Keratinocyte (primary cell): ENCODE measurements around the gene DEXI. TPM values are rescaled to one million over a fixed set of nuclear protein-coding genes. Genes with fewer than 3 reads are reported as not detected.

Experiments
- DNase-seq: peaks from one replicate; pipeline ENCODE4 v3.0.0-alpha.2; 2011; ENCODE audit warnings: low read depth, missing footprints, low spot score
- FAIRE-seq: peaks from 2 replicates; lab custom pipeline; 2011; peaks lifted over from hg19 to GRCh38; lab: Jason Lieb, UNC
- H2AFZ ChIP-seq: 2 replicates; pipeline ENCODE4 v1.6.0; 2012; ENCODE audit warnings: low read length, control low read depth, inconsistent platforms; ENCODE audit not compliant: control insufficient read depth
- H3K27ac ChIP-seq: 2 replicates; pipeline ENCODE4 v1.5.1; 2011; ENCODE audit warnings: low read length; ENCODE audit not compliant: control insufficient read depth, insufficient read depth
- H3K27me3 ChIP-seq: 3 replicates; pipeline ENCODE4 v1.6.0; 2011; ENCODE audit warnings: low read length; ENCODE audit not compliant: control insufficient read depth, insufficient read depth; ENCODE audit errors: extremely low read depth
- H3K36me3 ChIP-seq, 2 experiments: 2 replicates in 1 of 2; 3 replicates in 1 of 2; pipeline ENCODE4 v1.5.1; 2011; ENCODE audit warnings: low read length in 2 of 2, mild to moderate bottlenecking in 1 of 2; ENCODE audit not compliant: control insufficient read depth in 2 of 2, insufficient read depth in 2 of 2; ENCODE audit errors: extremely low read depth in 1 of 2
- H3K4me1 ChIP-seq: 3 replicates; pipeline ENCODE4 v1.5.1; 2011; ENCODE audit warnings: low read length; ENCODE audit not compliant: control insufficient read depth, insufficient read depth; ENCODE audit errors: extremely low read depth
- H3K4me2 ChIP-seq: 3 replicates; pipeline ENCODE4 v1.6.0; 2011; ENCODE audit warnings: low read depth, low read length; ENCODE audit not compliant: control insufficient read depth, insufficient read depth; ENCODE audit errors: extremely low read depth
- H3K4me3 ChIP-seq, 3 experiments: fragments of 200-600 bp in 1 of 3; sonication (generic) in 1 of 3; 2 replicates in 2 of 3; 3 replicates in 1 of 3; pipeline ENCODE4 v1.5.1; 2011 to 2016; ENCODE audit warnings: low read length in 3 of 3, mild to moderate bottlenecking in 3 of 3, control low read depth in 2 of 3, inconsistent platforms in 1 of 3, low read depth in 1 of 3, mixed read lengths in 1 of 3, mixed run types in 1 of 3, moderate library complexity in 1 of 3; ENCODE audit not compliant: control insufficient read depth in 2 of 3, insufficient read depth in 2 of 3; ENCODE audit errors: extremely low read depth in 1 of 3
- H3K79me2 ChIP-seq: 2 replicates; pipeline ENCODE4 v1.6.0; 2012; ENCODE audit warnings: low read length; ENCODE audit not compliant: control insufficient read depth, insufficient read depth
- H3K9ac ChIP-seq: 3 replicates; pipeline ENCODE4 v1.6.0; 2011; ENCODE audit warnings: low read length; ENCODE audit not compliant: control insufficient read depth, insufficient read depth; ENCODE audit errors: extremely low read depth
- H3K9me1 ChIP-seq: 3 replicates; pipeline ENCODE4 v1.6.0; 2011; ENCODE audit warnings: low read length; ENCODE audit not compliant: control insufficient read depth, insufficient read depth; ENCODE audit errors: extremely low read depth
- H3K9me3 ChIP-seq: 2 replicates; pipeline ENCODE4 v1.5.1; 2012; ENCODE audit warnings: low read depth, low read length; ENCODE audit not compliant: control insufficient read depth
- H4K20me1 ChIP-seq: 3 replicates; pipeline ENCODE4 v1.6.0; 2011; ENCODE audit warnings: low read length; ENCODE audit not compliant: control insufficient read depth, insufficient read depth; ENCODE audit errors: extremely low read depth
- CTCF ChIP-seq, 3 experiments: IDR thresholded peaks in 1 of 3; conservative IDR thresholded peaks in 1 of 3; optimal IDR thresholded peaks in 1 of 3; 2 replicates in 2 of 3; 3 replicates in 1 of 3; pipeline versions ENCODE3 to v1.5.1; 2011; ENCODE audit warnings: low read length in 3 of 3, mild to moderate bottlenecking in 3 of 3, moderate library complexity in 2 of 3, control low read depth in 1 of 3, inconsistent platforms in 1 of 3; ENCODE audit not compliant: insufficient read depth in 2 of 3; ENCODE audit errors: extremely low read depth in 1 of 3
- EZH2 ChIP-seq: IDR thresholded peaks from one replicate; pipeline ENCODE4 v1.6.1; 2012; ENCODE audit warnings: inconsistent platforms, mild to moderate bottlenecking, low read length, moderate library complexity
- dilution Hi-C: fragments of 300-500 bp; cut with MboI; formaldehyde crosslinking; loops from one replicate; pipeline ENCODE4 v1.7.0; 2020; ENCODE audit warnings: low sequenced_read_pairs; ENCODE audit not compliant: extremely low pct_ligation_motif_present
- polyA plus RNA-seq, 5 experiments: library from polyadenylated mRNA; depleted of rRNA in 3 of 5; stranded (reverse) in 3 of 5; stranded (forward) in 1 of 5; unstranded in 1 of 5; fragments of >200 nt; gene quantifications; 1 replicate in 1 of 5; 2 replicates in 3 of 5; 3 replicates in 1 of 5; pipeline versions ENCODE4 v1.2.1 to v1.2.3, GENCODE V29; 2011 to 2012; ENCODE audit warnings: missing spikeins in 2 of 5, low read depth in 1 of 5, low replicate concordance in 1 of 5

Gene DEXI
- polyA plus RNA-seq, 1 donor (not counting 4 experiments of a cell fraction or from before 2014, with no cell fraction given): 25.9 TPM

DNA sequence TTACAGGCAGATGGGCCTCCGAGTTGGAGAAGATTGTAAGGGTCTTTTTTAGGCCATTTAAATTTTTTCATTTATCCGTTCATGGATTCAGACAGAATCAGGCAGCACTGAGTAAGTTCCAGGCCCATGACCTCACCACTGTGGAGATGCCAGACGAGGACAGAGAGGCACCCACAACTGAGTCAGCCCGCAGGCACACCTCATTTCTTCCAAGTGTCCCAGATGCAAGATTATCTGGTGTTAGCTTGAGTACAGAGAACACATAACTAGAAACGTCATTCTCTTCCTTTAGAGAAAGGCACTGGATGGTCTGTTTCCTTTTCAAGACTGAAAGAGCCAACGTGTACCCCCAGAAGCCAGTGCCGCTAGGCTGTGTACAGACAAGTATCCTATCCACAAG is 19.0 kb upstream of the DEXI start:
- H3K9me3 ChIP-seq: no peaks in the 10 kb centered on the region
- H3K4me2 ChIP-seq: peak overlapping the region; percentile 23
- dilution Hi-C loops: no loop called here
- H3K4me1 ChIP-seq: peaks cover 27% of the 10 kb centered on the region
- H3K4me3 ChIP-seq: no peak overlapping the region
- H3K27ac ChIP-seq: peak overlapping the region; percentile 19
- H3K9me1 ChIP-seq: peaks cover 3% of the 10 kb centered on the region
- no peaks in the 10 kb centered on the region for H3K27me3 ChIP-seq
- no peaks in the 10 kb centered on the region for H4K20me1 ChIP-seq
- H3K36me3 ChIP-seq: peaks cover 13 to 21% of the 10 kb centered on the region in 2 experiments
- no peak overlapping the region for H2AFZ ChIP-seq
- DNase-seq (no peak), FAIRE-seq (no peak)
- peaks cover 2% of the 10 kb centered on the region for H3K79me2 ChIP-seq
- TF ChIP-seq EZH2 (no peak), CTCF (optimal IDR thresholded peaks at IDR 0.05 in 1 of 3, IDR thresholded peaks at IDR 0.05 in 1 of 3, conservative IDR thresholded peaks at IDR 0.05 in 1 of 3; ENCODE audit: extremely low read depth in 1 of 3, insufficient read depth in 2 of 3, low read length in 3 of 3) (no peak)
- H3K9ac ChIP-seq: no peak overlapping the region

GRCh38 chr16:10959161-10959560 is 16.9 kb upstream of the DEXI start:
- Histone ChIP-seq H3K9me3 (no peaks in the 10 kb centered on the region), H2AFZ (no peak overlapping the region), H3K4me3 (no peak overlapping the region), H3K79me2 (peaks cover 16% of the 10 kb centered on the region), H3K4me1 (peaks cover 25% of the 10 kb centered on the region), H3K9me1 (peaks cover 3% of the 10 kb centered on the region), H4K20me1 (peaks cover 4% of the 10 kb centered on the region), H3K36me3 (peaks cover 10 to 13% of the 10 kb centered on the region in 2 experiments), H3K9ac (no peak overlapping the region), H3K27me3 (no peaks in the 10 kb centered on the region), H3K27ac (no peak overlapping the region), H3K4me2 (no peak overlapping the region)
- DNase-seq: no peak
- FAIRE-seq: no peak
- dilution Hi-C loops: no loop called here
- TF ChIP-seq CTCF (optimal IDR thresholded peaks at IDR 0.05 in 1 of 3, IDR thresholded peaks at IDR 0.05 in 1 of 3, conservative IDR thresholded peaks at IDR 0.05 in 1 of 3; ENCODE audit: extremely low read depth in 1 of 3, insufficient read depth in 2 of 3, low read length in 3 of 3) (no peak), EZH2 (no peak)
